PC-3 (cell line): Measurements from ENCODE around the gene MIS18BP1. TPM values are rescaled to one million over a fixed set of nuclear protein-coding genes. Genes with fewer than 3 reads are reported as not detected.
"Not testable (repeated sequence)": the region's sequence is repeated elsewhere in the genome, so short reads cannot be mapped to it uniquely, and the experiment has no call there.

Experiments
- ATAC-seq: fragments of 200-7000 bp; cut with Tn5 transposase; 2 replicates; pipeline ENCODE4 v1.9.1; 2020; ENCODE audit warnings: mild to moderate bottlenecking, moderate library complexity
- BruUV-seq: library from RNA; stranded (reverse); fragments of 400-500 nt; replicated peaks from 2 replicates; lab custom pipeline; 2021; lab: Mats Ljungman, UMichigan
- CTCF ChIA-PET: fragments of 300-600 bp; sonication (Branson Sonifier 250); formaldehyde crosslinking; loops from one replicate; lab custom pipeline; 2022; ENCODE audit warnings: antibody characterized with exemption; lab: Charles Lee
- POLR2A ChIA-PET: fragments of 300-600 bp; sonication (Branson Sonifier 250); formaldehyde crosslinking; loops from one replicate; lab custom pipeline; 2022; ENCODE audit warnings: antibody characterized with exemption; ENCODE audit not compliant: unreplicated experiment; lab: Charles Lee
- DNase-seq: peaks from one replicate; pipeline ENCODE4 v3.0.0-alpha.2; 2015
- H2AFZ ChIP-seq: fragments of 300-600 bp; sonication (generic); 2 replicates; pipeline ENCODE4 v1.6.0; 2016; ENCODE audit warnings: antibody characterized with exemption, low read length
- H3F3A ChIP-seq: fragments of 300-600 bp; sonication (generic); one replicate; pipeline ENCODE4 v1.6.0; 2017; ENCODE audit warnings: antibody characterized with exemption, low read length, control low read depth, mild to moderate bottlenecking; ENCODE audit not compliant: unreplicated experiment
- H3K27ac ChIP-seq: fragments of 300-600 bp; sonication (generic); 2 replicates; pipeline ENCODE4 v1.5.1; 2016; ENCODE audit warnings: mild to moderate bottlenecking, low read length
- H3K27me3 ChIP-seq: fragments of 300-600 bp; sonication (generic); 2 replicates; pipeline ENCODE4 v1.6.1; 2016; ENCODE audit warnings: low read length, mixed read lengths
- H3K36me3 ChIP-seq: fragments of 300-600 bp; sonication (generic); 2 replicates; pipeline ENCODE4 v1.6.1; 2016; ENCODE audit warnings: low read depth, mixed run types, low read length, mixed read lengths
- H3K4me1 ChIP-seq: fragments of 300-600 bp; sonication (generic); 2 replicates; pipeline ENCODE4 v1.5.1; 2016; ENCODE audit warnings: low read length; ENCODE audit not compliant: insufficient read depth
- H3K4me2 ChIP-seq: fragments of 300-600 bp; sonication (generic); 2 replicates; pipeline ENCODE4 v1.6.0; 2016; ENCODE audit warnings: low read length
- H3K4me3 ChIP-seq: fragments of 300-600 bp; sonication (generic); 2 replicates; pipeline ENCODE4 v1.5.1; 2016; ENCODE audit warnings: mild to moderate bottlenecking, low read length, mixed read lengths
- H3K79me2 ChIP-seq: fragments of 300-600 bp; sonication (generic); 2 replicates; pipeline ENCODE4 v1.6.1; 2017; ENCODE audit warnings: low read length, mixed read lengths
- H3K9ac ChIP-seq: fragments of 300-600 bp; sonication (generic); 2 replicates; pipeline ENCODE4 v1.6.0; 2016; ENCODE audit warnings: mild to moderate bottlenecking, low read length
- H3K9me2 ChIP-seq: fragments of 300-600 bp; sonication (generic); replicated peaks from 2 replicates; pipeline ENCODE4 v1.6.1; 2016; ENCODE audit warnings: mixed run types, low read length, mixed read lengths
- H3K9me3 ChIP-seq: fragments of 300-600 bp; sonication (generic); 2 replicates; pipeline ENCODE4 v1.6.1; 2016; ENCODE audit warnings: low read length, mixed read lengths
- H4K20me1 ChIP-seq: fragments of 300-600 bp; sonication (generic); 2 replicates; pipeline ENCODE4 v1.6.1; 2016; ENCODE audit warnings: low read length, mixed read lengths
- EZH2 ChIP-seq: fragments of 300-600 bp; sonication (generic); IDR thresholded peaks from one replicate; pipeline ENCODE4 v1.6.1; 2017; ENCODE audit warnings: antibody characterized with exemption, mild to moderate bottlenecking, low read length; ENCODE audit not compliant: unreplicated experiment
- EZH2phosphoT487 ChIP-seq: fragments of 300-600 bp; sonication (generic); IDR thresholded peaks from 2 replicates; pipeline ENCODE4 v1.6.1; 2018; ENCODE audit warnings: mild to moderate bottlenecking, antibody characterized with exemption, low read length, borderline replicate concordance
- intact Hi-C: fragments of 100-400 bp; cut with micrococcal nuclease; formaldehyde crosslinking; loops from 2 replicates; pipeline ENCODE4 v1.9.0; 2023
- total RNA-seq: library from RNA; depleted of rRNA; stranded (reverse); fragments of >200 nt; gene quantifications from 2 replicates; pipeline ENCODE4 v1.2.3, GENCODE V29; 2014
- TF ChIP-seq, protein P1 (sequence below): fragments of 300-600 bp; sonication (generic); conservative IDR thresholded peaks from 2 replicates; pipeline ENCODE4 v1.5.1; 2017; ENCODE audit warnings: antibody characterized with exemption, low read depth, mild to moderate bottlenecking, low read length

Gene MIS18BP1
- total RNA-seq, 1 experiment from 2014 or later = 42.3 TPM

DNA sequence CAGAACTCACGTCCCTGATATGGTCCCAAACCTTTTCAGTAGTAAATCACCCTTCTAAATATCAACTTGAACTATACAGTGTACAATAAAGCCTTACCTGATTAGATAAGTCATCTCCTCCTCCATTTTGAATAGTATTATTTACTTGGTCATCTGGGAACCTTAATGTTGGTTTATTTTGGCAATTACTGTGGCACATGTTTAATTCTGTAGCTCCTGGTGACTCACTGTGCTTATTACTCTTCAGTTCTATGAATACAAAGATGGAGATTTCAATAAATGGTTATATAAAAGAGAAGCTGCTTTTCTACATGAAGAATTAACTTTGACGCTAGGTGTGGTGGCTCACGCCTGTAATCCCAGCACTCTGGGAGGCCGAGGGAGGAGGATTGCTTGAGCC is 25.4 kb downstream of the MIS18BP1 start:
- Histone ChIP-seq H3K27me3 (no peaks in the 10 kb centered on the region), H3F3A (no peaks in the 10 kb centered on the region), H3K4me2 (no peak overlapping the region), H4K20me1 (no peaks in the 10 kb centered on the region), H3K36me3 (peaks cover 62% of the 10 kb centered on the region), H3K4me1 (no peaks in the 10 kb centered on the region), H3K9ac (no peak overlapping the region), H2AFZ (no peak overlapping the region), H3K79me2 (no peaks in the 10 kb centered on the region), H3K27ac (no peak overlapping the region), H3K9me3 (no peaks in the 10 kb centered on the region), H3K4me3 (no peak overlapping the region), H3K9me2 (no peaks in the 10 kb centered on the region)
- ATAC-seq (peak; percentile 54; the same call in 1 of the 2 replicates), DNase-seq (no peak)
- ChIA-PET POLR2A (no interaction called here), CTCF (no interaction called here)
- TF ChIP-seq EZH2phosphoT487 (no peak), EZH2 (no peak)
- TF ChIP-seq, protein P1, sequence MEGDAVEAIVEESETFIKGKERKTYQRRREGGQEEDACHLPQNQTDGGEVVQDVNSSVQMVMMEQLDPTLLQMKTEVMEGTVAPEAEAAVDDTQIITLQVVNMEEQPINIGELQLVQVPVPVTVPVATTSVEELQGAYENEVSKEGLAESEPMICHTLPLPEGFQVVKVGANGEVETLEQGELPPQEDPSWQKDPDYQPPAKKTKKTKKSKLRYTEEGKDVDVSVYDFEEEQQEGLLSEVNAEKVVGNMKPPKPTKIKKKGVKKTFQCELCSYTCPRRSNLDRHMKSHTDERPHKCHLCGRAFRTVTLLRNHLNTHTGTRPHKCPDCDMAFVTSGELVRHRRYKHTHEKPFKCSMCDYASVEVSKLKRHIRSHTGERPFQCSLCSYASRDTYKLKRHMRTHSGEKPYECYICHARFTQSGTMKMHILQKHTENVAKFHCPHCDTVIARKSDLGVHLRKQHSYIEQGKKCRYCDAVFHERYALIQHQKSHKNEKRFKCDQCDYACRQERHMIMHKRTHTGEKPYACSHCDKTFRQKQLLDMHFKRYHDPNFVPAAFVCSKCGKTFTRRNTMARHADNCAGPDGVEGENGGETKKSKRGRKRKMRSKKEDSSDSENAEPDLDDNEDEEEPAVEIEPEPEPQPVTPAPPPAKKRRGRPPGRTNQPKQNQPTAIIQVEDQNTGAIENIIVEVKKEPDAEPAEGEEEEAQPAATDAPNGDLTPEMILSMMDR = no peak
- intact Hi-C loops = no loop called here
- BruUV-seq = no TSS peak

DNA sequence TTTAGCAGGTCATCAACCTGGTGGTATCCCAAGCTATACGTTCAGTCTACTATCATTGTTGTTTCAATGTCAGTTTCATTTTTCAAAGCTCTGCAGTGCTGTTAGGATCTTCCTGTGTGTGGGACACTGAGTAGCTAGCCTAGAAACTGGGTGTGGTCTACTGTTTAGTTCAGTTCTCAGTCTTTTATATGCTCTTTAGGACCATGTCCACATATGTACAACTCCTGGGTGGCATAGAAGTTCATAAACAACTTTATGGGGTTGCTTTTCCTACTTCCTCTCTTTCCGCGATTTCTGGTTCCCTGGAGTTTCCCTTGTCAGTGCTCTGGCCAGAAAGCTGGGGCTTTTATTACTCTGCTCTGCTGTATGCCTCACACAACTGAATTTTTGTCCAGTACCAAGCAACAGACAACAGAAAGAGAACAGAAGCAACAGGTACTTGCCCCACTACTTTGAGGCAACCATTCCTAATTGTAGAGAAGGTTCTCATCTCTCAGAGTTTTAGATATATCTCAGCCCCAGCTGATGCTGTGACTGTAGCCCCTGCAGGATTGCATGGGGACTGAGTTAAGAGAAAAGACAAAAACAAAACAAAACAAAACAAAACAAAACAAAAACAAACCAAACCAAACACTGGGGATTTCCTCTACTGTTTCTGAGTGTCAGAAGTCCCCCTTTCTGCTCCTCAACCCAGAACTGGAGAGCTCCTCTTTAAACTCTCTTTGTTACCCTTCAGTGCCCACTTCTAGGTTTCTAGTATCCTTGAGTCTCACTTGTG is 30.3 kb downstream of the MIS18BP1 start:
- Histone ChIP-seq H3K36me3 (peaks cover 45% of the 10 kb centered on the region), H3K4me3 (no peak overlapping the region), H2AFZ (no peak overlapping the region), H3K27me3 (no peaks in the 10 kb centered on the region), H3K27ac (no peak overlapping the region), H3K4me2 (no peak overlapping the region), H3F3A (no peaks in the 10 kb centered on the region), H3K9ac (no peak overlapping the region), H3K4me1 (no peaks in the 10 kb centered on the region), H3K79me2 (no peaks in the 10 kb centered on the region), H4K20me1 (no peaks in the 10 kb centered on the region), H3K9me2 (no peaks in the 10 kb centered on the region), H3K9me3 (no peaks in the 10 kb centered on the region)
- ChIA-PET POLR2A (interaction anchor here (0.6 kb wide), 1 partner anchor 62 kb away, joined by 4 read pairs; no protein-coding TSS in a partner anchor), CTCF (no interaction called here)
- TF ChIP-seq, protein P1 = no peak
- no peak for TF ChIP-seq EZH2phosphoT487
- no peak for TF ChIP-seq EZH2
- ATAC-seq = no peak
- intact Hi-C loops = no loop called here
- no peak for DNase-seq
- BruUV-seq = no TSS peak

DNA sequence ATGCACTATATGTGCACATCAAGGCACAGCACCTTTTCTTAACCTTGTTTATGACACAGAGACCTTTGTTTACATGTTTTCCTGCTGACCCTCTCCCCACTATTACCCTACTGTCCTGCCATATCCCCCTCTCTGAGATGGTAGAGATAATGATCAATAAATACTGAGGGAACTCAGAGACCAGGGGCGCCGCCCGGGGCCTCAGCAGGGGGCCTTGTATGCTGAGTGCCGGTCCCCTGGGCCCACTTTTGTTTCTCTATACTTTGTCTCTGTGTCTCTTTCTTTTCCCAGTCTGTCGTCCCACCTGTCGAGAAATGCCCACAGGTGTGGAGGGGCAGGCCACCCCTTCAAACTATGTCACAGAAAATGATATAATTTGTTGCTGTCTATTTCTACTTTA is 38.7 kb downstream of the MIS18BP1 start:
- CTCF ChIA-PET, BruUV-seq, intact Hi-C loops, H3K9me2 ChIP-seq, POLR2A ChIA-PET, H3K4me2 ChIP-seq, H3K4me1 ChIP-seq, H2AFZ ChIP-seq, H4K20me1 ChIP-seq, H3K9me3 ChIP-seq, H3K27ac ChIP-seq, H3K4me3 ChIP-seq, H3K9ac ChIP-seq, H3K79me2 ChIP-seq, DNase-seq, ATAC-seq, H3K27me3 ChIP-seq, H3F3A ChIP-seq: not testable (repeated sequence)
- H3K36me3 ChIP-seq = peaks cover 43% of the 10 kb centered on the region

DNA sequence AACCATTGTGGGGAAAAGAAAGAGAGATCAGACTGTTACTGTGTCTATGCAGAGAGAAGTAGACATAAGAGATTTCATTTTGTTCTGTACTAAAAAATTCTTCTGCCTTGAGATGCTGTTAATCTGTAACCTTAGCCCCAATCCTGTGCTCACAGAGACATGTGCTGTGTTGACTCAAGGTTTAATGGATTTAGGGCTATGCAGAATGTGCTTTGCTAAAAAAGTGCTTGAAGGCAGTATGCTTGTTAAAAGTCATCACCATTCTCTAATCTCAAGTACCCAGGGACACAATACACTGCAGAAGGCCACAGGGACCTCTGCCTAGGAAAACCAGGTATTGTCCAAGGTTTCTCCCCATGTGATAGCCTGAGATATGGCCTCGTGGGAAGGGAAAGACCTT is 39.3 kb downstream of the MIS18BP1 start:
- H3K4me2 ChIP-seq, H3K9me3 ChIP-seq, ATAC-seq, H2AFZ ChIP-seq, intact Hi-C loops, DNase-seq, H3K79me2 ChIP-seq, H3K9ac ChIP-seq, H4K20me1 ChIP-seq, CTCF ChIA-PET, H3K4me1 ChIP-seq, H3K9me2 ChIP-seq, H3K4me3 ChIP-seq, POLR2A ChIA-PET, BruUV-seq, H3K27me3 ChIP-seq, H3K27ac ChIP-seq, H3F3A ChIP-seq: not testable (repeated sequence)
- peaks cover 43% of the 10 kb centered on the region for H3K36me3 ChIP-seq
